Measurements from ENCODE around the gene PPM1F. TPM values are rescaled to one million over a fixed set of nuclear protein-coding genes. Genes with fewer than 3 reads are reported as not detected.
A peak's percentile ranks its signal among the peaks of the same experiment; 100 is the strongest.

The PPM1F gene
- total and polyA plus RNA-seq, 2 donors from 2014 or later = 13.8 to 42.5 TPM

- Histone ChIP-seq H3K4me1 (ENCODE audit: control insufficient read depth in 2 of 3, insufficient read depth in 2 of 3, low read depth in 1 of 3, low read length in 3 of 3) (peaks cover 0 to 21% (median 10%) of the 10 kb centered on the region in 3 donors), H3K9me3 (ENCODE audit: control insufficient read depth in 2 of 3, insufficient read depth in 1 of 3, low read length in 3 of 3) (no peaks in the 10 kb centered on the region), H3K4me3 (ENCODE audit: low read length in 3 of 3) (no peak overlapping the region), H3K9ac (ENCODE audit: low read length in 3 of 3) (peak overlapping the region in 1 of 3 donors; percentile 7), H3K27ac (ENCODE audit: low read depth in 2 of 2, low read length in 2 of 2) (peak overlapping the region; percentile 41 to 70), H3K27me3 (ENCODE audit: control insufficient read depth, insufficient read depth, low read length) (no peaks in the 10 kb centered on the region), H3K36me3 (ENCODE audit: control insufficient read depth in 2 of 3, insufficient read depth in 3 of 3, low read length in 3 of 3) (peaks cover 3 to 9% (median 8%) of the 10 kb centered on the region in 3 donors)
- no peak for DNase-seq
- TF ChIP-seq, protein P1, sequence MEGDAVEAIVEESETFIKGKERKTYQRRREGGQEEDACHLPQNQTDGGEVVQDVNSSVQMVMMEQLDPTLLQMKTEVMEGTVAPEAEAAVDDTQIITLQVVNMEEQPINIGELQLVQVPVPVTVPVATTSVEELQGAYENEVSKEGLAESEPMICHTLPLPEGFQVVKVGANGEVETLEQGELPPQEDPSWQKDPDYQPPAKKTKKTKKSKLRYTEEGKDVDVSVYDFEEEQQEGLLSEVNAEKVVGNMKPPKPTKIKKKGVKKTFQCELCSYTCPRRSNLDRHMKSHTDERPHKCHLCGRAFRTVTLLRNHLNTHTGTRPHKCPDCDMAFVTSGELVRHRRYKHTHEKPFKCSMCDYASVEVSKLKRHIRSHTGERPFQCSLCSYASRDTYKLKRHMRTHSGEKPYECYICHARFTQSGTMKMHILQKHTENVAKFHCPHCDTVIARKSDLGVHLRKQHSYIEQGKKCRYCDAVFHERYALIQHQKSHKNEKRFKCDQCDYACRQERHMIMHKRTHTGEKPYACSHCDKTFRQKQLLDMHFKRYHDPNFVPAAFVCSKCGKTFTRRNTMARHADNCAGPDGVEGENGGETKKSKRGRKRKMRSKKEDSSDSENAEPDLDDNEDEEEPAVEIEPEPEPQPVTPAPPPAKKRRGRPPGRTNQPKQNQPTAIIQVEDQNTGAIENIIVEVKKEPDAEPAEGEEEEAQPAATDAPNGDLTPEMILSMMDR (IDR thresholded peaks at IDR 0.05; ENCODE audit: borderline replicate concordance, extremely low read depth, insufficient read depth) = no peak
- intact Hi-C loops (cut with DNase I) = no loop called here
- FAIRE-seq = no peak
Measured at GRCh38 chr22:21946262-21946925, 6.3 kb downstream of the PPM1F start.

DNA sequence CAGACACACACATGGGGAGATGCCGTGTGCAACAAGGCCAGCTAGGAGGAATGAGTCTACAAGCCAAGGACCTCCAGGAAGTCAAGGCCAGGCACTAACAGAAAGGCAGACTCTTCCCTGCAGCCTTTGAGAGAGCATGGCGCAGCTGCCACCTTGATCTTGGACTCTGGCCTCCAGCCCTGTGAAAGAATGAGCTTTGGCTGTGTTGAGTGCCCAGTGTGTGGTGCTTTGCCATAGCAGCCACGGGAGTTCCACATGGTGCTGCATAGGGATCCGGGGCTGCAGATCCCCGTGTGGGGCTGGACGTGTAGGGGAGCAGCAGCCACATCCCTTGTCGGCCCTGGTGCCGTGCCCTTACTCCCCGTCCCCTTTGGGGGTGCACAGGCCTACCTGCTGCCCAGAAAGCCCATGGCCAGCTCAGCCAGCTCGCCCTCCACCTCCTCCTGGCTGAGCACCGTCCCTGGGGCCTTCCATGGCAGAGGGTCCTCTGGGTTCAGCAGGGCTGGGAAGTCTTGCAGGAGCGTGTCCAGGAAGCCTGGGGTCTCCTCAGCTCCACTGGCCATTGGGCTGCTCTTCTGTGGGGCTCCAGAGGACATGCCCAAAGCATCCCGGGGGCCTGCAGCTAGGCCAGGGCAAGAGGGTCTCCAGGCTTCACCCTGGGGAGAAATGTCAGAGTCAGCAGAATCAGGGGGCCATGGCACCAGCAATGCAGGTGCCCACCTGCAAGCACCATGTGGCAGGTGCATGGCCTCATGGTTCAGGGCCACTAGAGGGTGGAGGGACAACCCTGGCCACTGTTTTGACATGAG, 7.0 kb downstream of the PPM1F start:
- peak overlapping the region in 1 of 2 donors; percentile 59 for H3K27ac ChIP-seq (ENCODE audit: low read depth in 2 of 2, low read length in 2 of 2)
- H3K4me3 ChIP-seq (ENCODE audit: low read length in 3 of 3) = no peak overlapping the region
- TF ChIP-seq, protein P1 (IDR thresholded peaks at IDR 0.05; ENCODE audit: borderline replicate concordance, extremely low read depth, insufficient read depth) = no peak
- no peaks in the 10 kb centered on the region for H3K27me3 ChIP-seq (ENCODE audit: control insufficient read depth, insufficient read depth, low read length)
- peaks cover 3 to 9% (median 8%) of the 10 kb centered on the region in 3 donors for H3K36me3 ChIP-seq (ENCODE audit: control insufficient read depth in 2 of 3, insufficient read depth in 3 of 3, low read length in 3 of 3)
- peaks cover 0 to 23% (median 10%) of the 10 kb centered on the region in 3 donors for H3K4me1 ChIP-seq (ENCODE audit: control insufficient read depth in 2 of 3, insufficient read depth in 2 of 3, low read depth in 1 of 3, low read length in 3 of 3)
- intact Hi-C loops (cut with DNase I) = no loop called here
- H3K9me3 ChIP-seq (ENCODE audit: control insufficient read depth in 2 of 3, insufficient read depth in 1 of 3, low read length in 3 of 3) = no peaks in the 10 kb centered on the region
- H3K9ac ChIP-seq (ENCODE audit: low read length in 3 of 3) = no peak overlapping the region
- FAIRE-seq = no peak
- no peak for DNase-seq

DNA sequence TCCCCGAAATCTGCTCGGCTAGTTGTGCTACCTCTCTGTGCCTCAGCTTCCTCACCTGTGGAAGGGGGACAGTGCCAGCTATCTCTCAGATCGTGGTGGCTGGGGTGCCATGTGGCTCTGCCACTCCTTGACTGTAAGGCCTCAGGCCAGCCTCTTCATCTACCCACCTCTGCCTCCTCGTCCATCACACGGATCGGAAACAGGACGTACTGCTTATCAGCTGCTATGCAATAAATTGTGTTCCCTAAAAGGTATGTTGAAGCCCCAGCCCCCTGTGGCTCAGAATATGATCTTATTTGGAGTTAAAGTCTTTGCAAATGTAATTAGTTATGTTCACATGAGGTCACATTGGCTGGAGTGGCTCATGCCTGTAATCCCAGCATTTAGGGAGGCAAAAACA, 7.8 kb downstream of the PPM1F start:
- DNase-seq = no peak
- Histone ChIP-seq H3K27me3 (ENCODE audit: control insufficient read depth, insufficient read depth, low read length) (no peaks in the 10 kb centered on the region), H3K4me3 (ENCODE audit: low read length in 3 of 3) (no peak overlapping the region), H3K9me3 (ENCODE audit: control insufficient read depth in 2 of 3, insufficient read depth in 1 of 3, low read length in 3 of 3) (no peaks in the 10 kb centered on the region), H3K36me3 (ENCODE audit: control insufficient read depth in 2 of 3, insufficient read depth in 3 of 3, low read length in 3 of 3) (peaks cover 3 to 9% (median 8%) of the 10 kb centered on the region in 3 donors), H3K27ac (ENCODE audit: low read depth in 2 of 2, low read length in 2 of 2) (peak overlapping the region; percentile 41 to 59), H3K9ac (ENCODE audit: low read length in 3 of 3) (no peak overlapping the region), H3K4me1 (ENCODE audit: control insufficient read depth in 2 of 3, insufficient read depth in 2 of 3, low read depth in 1 of 3, low read length in 3 of 3) (peaks cover 0 to 27% (median 10%) of the 10 kb centered on the region in 3 donors)
- intact Hi-C loops (cut with DNase I) = no loop called here
- no peak for FAIRE-seq
- TF ChIP-seq, protein P1 (IDR thresholded peaks at IDR 0.05; ENCODE audit: borderline replicate concordance, extremely low read depth, insufficient read depth) = no peak
